HepG2 (cell line): ENCODE results near the gene KRT71. TPM values are rescaled to one million over a fixed set of nuclear protein-coding genes. Genes with fewer than 3 reads are reported as not detected.

Source experiments
- ATAC-seq: fragments of 200-7000 bp; cut with Tn5 transposase; 3 replicates; pipeline ENCODE4 v1.9.1; 2020; ENCODE audit warnings: mild to moderate bottlenecking, moderate library complexity
- BruUV-seq: library from RNA; stranded (reverse); fragments of 400-500 nt; replicated peaks from 2 replicates; lab custom pipeline; 2021; lab: Mats Ljungman, UMichigan
- CTCF ChIA-PET: fragments of 300-600 bp; formaldehyde crosslinking; extraction: SDS; loops from one replicate; lab custom pipeline; 2021; ENCODE audit warnings: low total read pairs, inconsistent platforms, low intra/inter-chr PET ratio; lab: Yijun Ruan, JAX
- POLR2A ChIA-PET: fragments of 350-600 bp; sonication (Branson Sonifier 250); formaldehyde crosslinking; loops from one replicate; lab custom pipeline; 2020; ENCODE audit warnings: antibody characterized with exemption, inconsistent platforms; lab: Yijun Ruan, JAX
- DNase-seq: peaks from one replicate; pipeline ENCODE4 v3.0.0-alpha.2; 2015; ENCODE audit warnings: low spot score
- FAIRE-seq: peaks from 3 replicates; lab custom pipeline; 2011; peaks lifted over from hg19 to GRCh38; lab: Jason Lieb, UNC
- H2AFZ ChIP-seq: one replicate; pipeline ENCODE4 v1.6.1; 2011; ENCODE audit warnings: low read length, inconsistent platforms
- H3K27ac ChIP-seq: fragments of 300-600 bp; 3 replicates; pipeline ENCODE4 v1.8.0; 2011; ENCODE audit warnings: mixed run types, mild to moderate bottlenecking, mixed read lengths, low read length, inconsistent platforms; ENCODE audit not compliant: insufficient read depth; ENCODE audit errors: extremely low read length
- H3K27me3 ChIP-seq, 2 experiments: fragments of 200-600 bp in 1 of 2; 2 replicates in 1 of 2; 3 replicates in 1 of 2; pipeline versions ENCODE4 v1.6.0 to v1.8.0; 2011; ENCODE audit warnings: low read length in 2 of 2, mild to moderate bottlenecking in 2 of 2, moderate library complexity in 2 of 2, inconsistent platforms in 1 of 2; ENCODE audit not compliant: insufficient read depth in 2 of 2, control insufficient read depth in 1 of 2
- H3K36me3 ChIP-seq, 2 experiments: fragments of 200-600 bp in 1 of 2; replicated peaks in 1 of 2; 2 replicates in 1 of 2; 3 replicates in 1 of 2; pipeline versions ENCODE4 v1.5.1 to v1.8.0; 2011; ENCODE audit warnings: low read length in 2 of 2, inconsistent platforms in 1 of 2; ENCODE audit not compliant: insufficient read depth in 2 of 2, control insufficient read depth in 1 of 2
- H3K4me1 ChIP-seq: 2 replicates; pipeline ENCODE4 v1.5.1; 2012; ENCODE audit warnings: low read length, inconsistent platforms; ENCODE audit not compliant: insufficient read depth
- H3K4me2 ChIP-seq: 2 replicates; pipeline ENCODE4 v1.6.0; 2011; ENCODE audit warnings: low read depth, low read length, inconsistent platforms
- H3K4me3 ChIP-seq, 3 experiments: fragments of 200-600 bp in 1 of 3; sonication (generic), shearing (Covaris generic) in 1 of 3; replicated peaks in 1 of 3; 2 replicates each; pipeline ENCODE4 v1.5.1; 2011 to 2016; ENCODE audit warnings: low read length in 3 of 3, inconsistent platforms in 2 of 3, low read depth in 2 of 3, mild to moderate bottlenecking in 2 of 3, control low read depth in 1 of 3, mixed read lengths in 1 of 3; ENCODE audit not compliant: insufficient read depth in 1 of 3
- H3K79me2 ChIP-seq: one replicate; pipeline ENCODE4 v1.6.1; 2011; ENCODE audit warnings: low read length, inconsistent platforms; ENCODE audit not compliant: insufficient read depth
- H3K9ac ChIP-seq: 2 replicates; pipeline ENCODE4 v1.6.0; 2011; ENCODE audit warnings: mild to moderate bottlenecking, low read depth, low read length, inconsistent platforms; ENCODE audit not compliant: insufficient read depth
- H3K9me3 ChIP-seq: 2 replicates; pipeline ENCODE4 v1.5.1; 2012; ENCODE audit warnings: mild to moderate bottlenecking, low read length
- H4K20me1 ChIP-seq: 2 replicates; pipeline ENCODE4 v1.6.0; 2011; ENCODE audit warnings: inconsistent platforms, mild to moderate bottlenecking, low read length, moderate library complexity; ENCODE audit not compliant: insufficient read depth
- CTCF ChIP-seq: sonication (generic); formaldehyde crosslinking; IDR thresholded peaks from 2 replicates; pipeline ENCODE4 v1.5.0; 2020; ENCODE audit warnings: mild to moderate bottlenecking, missing genetic modification reagents, moderate library complexity
- EHMT2 ChIP-seq: fragments of 200-600 bp; sonication (generic); IDR thresholded peaks from 2 replicates; pipeline ENCODE4 v1.7.0; 2017; ENCODE audit warnings: antibody characterized with exemption, low read depth, low read length, borderline replicate concordance
- FOXM1 ChIP-seq: sonication (generic); formaldehyde crosslinking; IDR thresholded peaks from 2 replicates; pipeline ENCODE4 v1.5.0; 2020; ENCODE audit warnings: missing genetic modification reagents
- MXD4 ChIP-seq: IDR thresholded peaks from 2 replicates; pipeline ENCODE4 v1.6.1; 2016; ENCODE audit warnings: mild to moderate bottlenecking, missing biosample characterization, missing genetic modification reagents
- MYNN ChIP-seq: sonication (generic); formaldehyde crosslinking; IDR thresholded peaks from 2 replicates; pipeline ENCODE4 v1.4.0; 2020; ENCODE audit warnings: mild to moderate bottlenecking, low read depth, missing genetic modification reagents
- NR2F1 ChIP-seq, 2 experiments: fragments of 450-650 bp in 1 of 2; formaldehyde crosslinking in 1 of 2; IDR thresholded peaks; 2 replicates each; pipeline versions ENCODE4 v1.5.0 to v1.6.1; 2016 to 2020; ENCODE audit warnings: mild to moderate bottlenecking in 1 of 2, missing compliant biosample characterization in 1 of 2, missing genetic modification reagents in 1 of 2, moderate library complexity in 1 of 2
- STAG1 ChIP-seq: sonication (generic); formaldehyde crosslinking; IDR thresholded peaks from 2 replicates; pipeline ENCODE4 v1.4.0; 2020; ENCODE audit warnings: missing genetic modification reagents
- TBX2 ChIP-seq: sonication (generic); formaldehyde crosslinking; IDR thresholded peaks from 2 replicates; pipeline ENCODE4 v1.5.0; 2020; ENCODE audit warnings: missing genetic modification reagents, mild to moderate bottlenecking, borderline replicate concordance
- USF2 ChIP-seq, 2 experiments: sonication (generic) in 1 of 2; formaldehyde crosslinking in 1 of 2; IDR thresholded peaks; 2 replicates each; pipeline versions ENCODE4 v1.5.1 to v1.6.1; 2011 to 2020; ENCODE audit warnings: borderline replicate concordance in 1 of 2, low read depth in 1 of 2, low read length in 1 of 2, mild to moderate bottlenecking in 1 of 2, missing genetic modification reagents in 1 of 2, moderate library complexity in 1 of 2
- ZNF207 ChIP-seq: fragments of 450-650 bp; IDR thresholded peaks from 2 replicates; pipeline ENCODE4 v1.6.1; 2016; ENCODE audit warnings: antibody characterized with exemption, borderline replicate concordance
- ZNF256 ChIP-seq: sonication (generic); formaldehyde crosslinking; conservative IDR thresholded peaks from 2 replicates; pipeline ENCODE4 v1.4.0; 2020; ENCODE audit warnings: missing genetic modification reagents
- ZNF33A ChIP-seq: sonication (generic); formaldehyde crosslinking; IDR thresholded peaks from 2 replicates; pipeline ENCODE4 v1.5.1; 2020; ENCODE audit warnings: missing genetic modification reagents, mild to moderate bottlenecking, moderate library complexity, borderline replicate concordance
- ZNF768 ChIP-seq: sonication (generic); formaldehyde crosslinking; IDR thresholded peaks from 2 replicates; pipeline ENCODE4 v1.4.0; 2020; ENCODE audit warnings: missing genetic modification reagents
- ZNF773 ChIP-seq: sonication (generic); formaldehyde crosslinking; IDR thresholded peaks from 2 replicates; pipeline ENCODE4 v1.4.0; 2020; ENCODE audit warnings: missing genetic modification reagents, borderline replicate concordance
- ZSCAN20 ChIP-seq: sonication (generic); formaldehyde crosslinking; IDR thresholded peaks from 2 replicates; pipeline ENCODE4 v1.4.0; 2020; ENCODE audit warnings: missing genetic modification reagents, mild to moderate bottlenecking, borderline replicate concordance
- WGBS: methylation state at CpG from one replicate; pipeline ENCODE4 v1.1.6; 2017; ENCODE audit warnings: low lambda C conversion rate; 5-methylcytosine and 5-hydroxymethylcytosine counted together
- in situ Hi-C: cut with HindIII; loops from 2 replicates; pipeline ENCODE4 v1.10.0; 2017; ENCODE audit warnings: low pct_unique_long_range_greater_than_20kb; ENCODE audit not compliant: extremely low pct_ligation_motif_present
- intact Hi-C: fragments of 100-400 bp; cut with micrococcal nuclease; formaldehyde crosslinking; loops from one replicate; pipeline ENCODE4 v1.10.0; 2022; ENCODE audit not compliant: unreplicated experiment
- polyA plus RNA-seq, 8 experiments: library from polyadenylated mRNA; depleted of rRNA in 3 of 8; stranded (reverse) in 7 of 8; unstranded in 1 of 8; fragments of >200 nt; fragmentation: Illumina TruSeq in 4 of 8; extraction: Trizol in 4 of 8; gene quantifications; 2 replicates each; pipeline versions ENCODE4 v1.2.1 to v1.2.3, GENCODE V29; 2011 to 2016; ENCODE audit warnings: low read depth in 4 of 8, missing spikeins in 1 of 8, mixed read lengths in 1 of 8; ENCODE audit not compliant: insufficient read depth in 1 of 8
- total RNA-seq, 5 experiments: library from RNA; depleted of rRNA; stranded (reverse); fragments of >200 nt; fragmentation: Illumina TruSeq; extraction: Trizol; gene quantifications; 2 replicates each; pipeline ENCODE4 v1.2.3, GENCODE V29; 2016; ENCODE audit warnings: low read depth in 1 of 5
- TF ChIP-seq, protein P1 (sequence below): sonication (generic); formaldehyde crosslinking; IDR thresholded peaks from 2 replicates; pipeline ENCODE4 v1.8.0; 2022; ENCODE audit warnings: mild to moderate bottlenecking, missing genetic modification reagents, moderate library complexity
- TF ChIP-seq, protein P2 (sequence below): sonication (generic); formaldehyde crosslinking; IDR thresholded peaks from 2 replicates; pipeline ENCODE4 v1.5.0; 2020; ENCODE audit warnings: mild to moderate bottlenecking, missing genetic modification reagents

KRT71 gene
- total and polyA plus RNA-seq, 2 of the 13 experiments (the other 11 are each of a cell fraction or from before 2014, with no cell fraction given) = not detected

DNA sequence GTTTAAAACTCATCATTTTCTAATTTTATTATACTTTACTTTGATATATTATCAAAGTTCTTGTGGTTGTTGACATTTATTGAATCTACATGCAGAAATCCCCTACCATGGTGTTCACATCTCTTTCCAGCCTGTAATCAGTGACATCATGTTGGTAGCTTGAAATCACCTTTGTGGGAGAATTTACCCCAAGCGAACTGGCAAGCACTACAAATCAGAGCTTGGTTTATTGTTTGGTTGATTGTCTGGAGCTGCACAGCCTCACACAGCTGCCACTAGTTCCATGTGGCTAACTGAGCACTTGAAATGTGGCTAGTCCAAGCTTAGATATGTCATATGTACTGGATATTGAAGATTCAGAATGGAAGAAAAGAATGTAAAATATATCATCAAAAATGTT lies 17.4 kb downstream of the KRT71 start (continued):
- no peak for TF ChIP-seq ZNF207
- TF ChIP-seq ZSCAN20 (CRISPR knock-in tag) = no peak
- TF ChIP-seq ZNF773 (CRISPR knock-in tag) = no peak
- TF ChIP-seq ZNF256 = no peak
- TF ChIP-seq, all 625 proteins: peak for 0

DNA sequence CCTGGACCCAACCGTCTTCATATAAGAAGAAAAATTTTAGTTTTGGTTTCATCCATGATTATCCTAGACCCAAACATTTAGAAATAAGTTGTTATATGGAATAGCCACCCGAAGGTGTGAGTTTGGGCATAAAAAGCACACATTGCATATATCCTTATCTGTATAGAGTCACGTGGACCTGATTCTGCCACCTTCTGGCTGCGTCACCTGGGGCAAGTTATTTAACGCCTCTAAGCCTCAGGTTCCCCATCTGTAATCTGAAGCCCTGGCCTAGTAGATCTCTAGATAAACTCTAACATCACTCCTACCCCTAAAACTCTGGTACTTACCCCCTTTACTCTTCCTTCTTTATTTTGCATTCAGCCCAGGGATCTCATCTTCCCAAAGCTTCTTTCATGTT lies 18.5 kb downstream of the KRT71 start:
- Histone ChIP-seq H3K9ac (no peak overlapping the region), H3K9me3 (no peaks in the 10 kb centered on the region), H3K4me1 (no peaks in the 10 kb centered on the region), H3K27me3 (peaks cover 2 to 20% of the 10 kb centered on the region in 2 experiments; a peak in 3 of 5 replicates), H3K36me3 (no peaks in the 10 kb centered on the region), H3K27ac (no peak overlapping the region), H3K79me2 (no peaks in the 10 kb centered on the region), H3K4me3 (no peak overlapping the region), H4K20me1 (no peaks in the 10 kb centered on the region), H3K4me2 (no peak overlapping the region), H2AFZ (no peak overlapping the region)
- FAIRE-seq (no peak), ATAC-seq (no peak), DNase-seq (no peak)
- WGBS = 24% methylated on average over 5 of the region's 5 CpGs
- in situ Hi-C loops (loop anchor here (25.0 kb wide), 1 partner anchor 397 kb away; no protein-coding TSS in a partner anchor), intact Hi-C loops (no loop called here)
- ChIA-PET CTCF (no interaction called here), POLR2A (no interaction called here)
- BruUV-seq = no TSS peak
- TF ChIP-seq MXD4 (CRISPR knock-in tag) (no peak), EHMT2 (no peak), ZNF33A (CRISPR knock-in tag) (no peak), STAG1 (peak; percentile 12; the same call in 1 of the 2 replicates), CTCF (CRISPR knock-in tag) (peak; percentile 37), TBX2 (CRISPR knock-in tag) (no peak), NR2F1 (CRISPR knock-in tag; IDR thresholded peaks at IDR 0.05) (no peak), ZNF768 (CRISPR knock-in tag) (no peak), USF2 (IDR thresholded peaks at IDR 0.05; ENCODE audit: low read depth, low read length) (peak; percentile 17; the same call in 1 of the 2 replicates), USF2 (CRISPR knock-in tag; IDR thresholded peaks at IDR 0.05; ENCODE audit: borderline replicate concordance) (peak; percentile 48; the same call in 1 of the 2 replicates), FOXM1 (no peak), MYNN (CRISPR knock-in tag) (no peak)
- TF ChIP-seq, protein P1, sequence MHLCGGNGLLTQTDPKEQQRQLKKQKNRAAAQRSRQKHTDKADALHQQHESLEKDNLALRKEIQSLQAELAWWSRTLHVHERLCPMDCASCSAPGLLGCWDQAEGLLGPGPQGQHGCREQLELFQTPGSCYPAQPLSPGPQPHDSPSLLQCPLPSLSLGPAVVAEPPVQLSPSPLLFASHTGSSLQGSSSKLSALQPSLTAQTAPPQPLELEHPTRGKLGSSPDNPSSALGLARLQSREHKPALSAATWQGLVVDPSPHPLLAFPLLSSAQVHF (CRISPR knock-in tag) = no peak
- TF ChIP-seq, protein P2, sequence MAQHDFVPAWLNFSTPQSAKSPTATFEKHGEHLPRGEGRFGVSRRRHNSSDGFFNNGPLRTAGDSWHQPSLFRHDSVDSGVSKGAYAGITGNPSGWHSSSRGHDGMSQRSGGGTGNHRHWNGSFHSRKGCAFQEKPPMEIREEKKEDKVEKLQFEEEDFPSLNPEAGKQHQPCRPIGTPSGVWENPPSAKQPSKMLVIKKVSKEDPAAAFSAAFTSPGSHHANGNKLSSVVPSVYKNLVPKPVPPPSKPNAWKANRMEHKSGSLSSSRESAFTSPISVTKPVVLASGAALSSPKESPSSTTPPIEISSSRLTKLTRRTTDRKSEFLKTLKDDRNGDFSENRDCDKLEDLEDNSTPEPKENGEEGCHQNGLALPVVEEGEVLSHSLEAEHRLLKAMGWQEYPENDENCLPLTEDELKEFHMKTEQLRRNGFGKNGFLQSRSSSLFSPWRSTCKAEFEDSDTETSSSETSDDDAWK (CRISPR knock-in tag) = no peak
